Parathyroid adenoma (tissue), 2 donors: ENCODE measurements around the gene MYEF2.

Experiments used
- H2AFZ ChIP-seq: fragments of 300-600 bp; sonication (generic); one replicate; pipeline ENCODE4 v1.7.0; 2017; ENCODE audit warnings: antibody characterized with exemption, mild to moderate bottlenecking
- H3K27ac ChIP-seq: fragments of 300-600 bp; sonication (generic); one replicate; pipeline ENCODE4 v1.7.0; 2017
- H3K27me3 ChIP-seq: fragments of 300-600 bp; sonication (generic); one replicate; pipeline ENCODE4 v1.7.0; 2017; ENCODE audit warnings: low read length; ENCODE audit not compliant: control insufficient read depth, insufficient read depth
- H3K36me3 ChIP-seq: fragments of 300-600 bp; sonication (generic); one replicate; pipeline ENCODE4 v1.7.0; 2017; ENCODE audit warnings: low read length; ENCODE audit not compliant: control insufficient read depth, insufficient read depth
- H3K4me1 ChIP-seq: fragments of 300-600 bp; sonication (generic); one replicate; pipeline ENCODE4 v1.7.0; 2017; ENCODE audit warnings: control low read depth
- H3K4me2 ChIP-seq: fragments of 300-600 bp; sonication (generic); one replicate; pipeline ENCODE4 v1.7.0; 2017; ENCODE audit warnings: low read length
- H3K4me3 ChIP-seq: fragments of 300-600 bp; sonication (generic); one replicate; pipeline ENCODE4 v1.7.0; 2017; ENCODE audit warnings: low read depth, low read length
- H3K79me2 ChIP-seq: fragments of 300-600 bp; sonication (generic); one replicate; pipeline ENCODE4 v1.7.0; 2017; ENCODE audit warnings: control low read depth
- H3K9ac ChIP-seq: fragments of 300-600 bp; sonication (generic); one replicate; pipeline ENCODE4 v1.7.0; 2017; ENCODE audit warnings: mild to moderate bottlenecking
- H3K9me3 ChIP-seq: fragments of 300-600 bp; sonication (generic); one replicate; pipeline ENCODE4 v1.7.0; 2017; ENCODE audit warnings: low read length; ENCODE audit not compliant: control insufficient read depth
- CTCF ChIP-seq: fragments of 300-600 bp; sonication (generic); IDR thresholded peaks from one replicate; pipeline ENCODE4 v1.7.0; 2017; ENCODE audit warnings: antibody characterized with exemption, mild to moderate bottlenecking
- donor health status: primary hyperparathyroidism.

Gene MYEF2

GRCh38 chr15:48153526-48153925 lies 24.6 kb downstream of the MYEF2 start:
- Histone ChIP-seq H3K4me1 (no peaks in the 10 kb centered on the region), H3K4me3 (no peak overlapping the region), H3K9ac (no peak overlapping the region), H3K9me3 (no peaks in the 10 kb centered on the region), H3K27ac (no peak overlapping the region), H3K36me3 (no peaks in the 10 kb centered on the region), H3K27me3 (no peaks in the 10 kb centered on the region), H3K4me2 (no peak overlapping the region), H2AFZ (no peak overlapping the region), H3K79me2 (no peaks in the 10 kb centered on the region)
- TF ChIP-seq CTCF = no peak

- H3K27me3 ChIP-seq = no peaks in the 10 kb centered on the region
- H2AFZ ChIP-seq = no peak overlapping the region
- no peaks in the 10 kb centered on the region for H3K4me1 ChIP-seq
- no peak overlapping the region for H3K27ac ChIP-seq
- no peak overlapping the region for H3K4me3 ChIP-seq
- no peaks in the 10 kb centered on the region for H3K36me3 ChIP-seq
- no peak overlapping the region for H3K9ac ChIP-seq
- TF ChIP-seq CTCF = no peak
- no peaks in the 10 kb centered on the region for H3K9me3 ChIP-seq
- H3K4me2 ChIP-seq = no peak overlapping the region
- no peaks in the 10 kb centered on the region for H3K79me2 ChIP-seq
These were observed 28.2 kb downstream of the MYEF2 start for GRCh38 chr15:48149858-48150257.

DNA sequence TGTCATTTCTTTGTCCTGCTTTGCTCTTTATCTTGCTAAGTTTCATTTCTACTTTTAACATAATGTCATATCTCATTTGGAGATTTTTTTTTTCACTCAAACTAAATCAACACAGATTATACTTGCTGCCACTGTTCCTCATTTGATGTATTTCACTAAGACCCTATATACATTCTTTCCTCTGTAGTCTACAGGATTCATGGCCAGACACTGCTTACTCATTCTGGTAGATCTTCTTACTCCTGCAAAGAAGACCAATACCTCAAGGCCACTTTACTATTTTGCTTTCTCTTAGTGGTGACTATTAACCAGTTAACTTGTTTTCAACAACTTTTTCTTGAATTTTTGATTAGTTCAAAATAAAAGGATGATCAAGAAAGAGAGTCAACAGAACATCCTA lies 30.7 kb downstream of the MYEF2 start:
- no peak overlapping the region for H3K9ac ChIP-seq
- no peaks in the 10 kb centered on the region for H3K79me2 ChIP-seq
- H3K36me3 ChIP-seq = no peaks in the 10 kb centered on the region
- no peaks in the 10 kb centered on the region for H3K4me1 ChIP-seq
- no peak overlapping the region for H2AFZ ChIP-seq
- H3K9me3 ChIP-seq = no peaks in the 10 kb centered on the region
- TF ChIP-seq CTCF = no peak
- H3K4me3 ChIP-seq = no peak overlapping the region
- H3K27ac ChIP-seq = no peak overlapping the region
- no peak overlapping the region for H3K4me2 ChIP-seq
- H3K27me3 ChIP-seq = no peaks in the 10 kb centered on the region

- no peak overlapping the region for H3K27ac ChIP-seq
- no peak for TF ChIP-seq CTCF
- no peaks in the 10 kb centered on the region for H3K36me3 ChIP-seq
- no peak overlapping the region for H3K4me3 ChIP-seq
- H3K27me3 ChIP-seq = no peaks in the 10 kb centered on the region
- H3K4me2 ChIP-seq = no peak overlapping the region
- H3K79me2 ChIP-seq = no peaks in the 10 kb centered on the region
- no peaks in the 10 kb centered on the region for H3K9me3 ChIP-seq
- H2AFZ ChIP-seq = no peak overlapping the region
- no peaks in the 10 kb centered on the region for H3K4me1 ChIP-seq
- H3K9ac ChIP-seq = no peak overlapping the region
These were observed 32.2 kb downstream of the MYEF2 start for GRCh38 chr15:48145923-48146322.

GRCh38 chr15:48144889-48145288 lies 33.2 kb downstream of the MYEF2 start:
- H3K9me3 ChIP-seq = no peaks in the 10 kb centered on the region
- no peak for TF ChIP-seq CTCF
- no peak overlapping the region for H3K9ac ChIP-seq
- H3K4me1 ChIP-seq = no peaks in the 10 kb centered on the region
- no peak overlapping the region for H3K4me3 ChIP-seq
- no peak overlapping the region for H2AFZ ChIP-seq
- H3K4me2 ChIP-seq = no peak overlapping the region
- H3K79me2 ChIP-seq = no peaks in the 10 kb centered on the region
- no peak overlapping the region for H3K27ac ChIP-seq
- no peaks in the 10 kb centered on the region for H3K36me3 ChIP-seq
- no peaks in the 10 kb centered on the region for H3K27me3 ChIP-seq
